Testis (tissue), 3 donors: ENCODE data around the gene TRUB2. TPM values are rescaled to one million over a fixed set of nuclear protein-coding genes. Genes with fewer than 3 reads are reported as not detected.

ENCODE experiments used
- DNase-seq: peaks from one replicate; pipeline ENCODE4 v3.0.0-alpha.2; 2019
- H3K27ac ChIP-seq, 2 donors: fragments of 200-600 bp; sonication (generic); one replicate each; pipeline ENCODE4 v1.5.1; 2019
- H3K27me3 ChIP-seq: fragments of 200-600 bp; sonication (generic); one replicate; pipeline ENCODE4 v1.5.1; 2019
- H3K36me3 ChIP-seq: fragments of 200-600 bp; sonication (generic); one replicate; pipeline ENCODE4 v1.5.1; 2017; ENCODE audit warnings: low read depth; ENCODE audit errors: missing control alignments
- H3K4me1 ChIP-seq: fragments of 200-600 bp; sonication (generic); one replicate; pipeline ENCODE4 v1.5.1; 2019
- H3K4me3 ChIP-seq, 2 donors: fragments of 200-600 bp; sonication (generic); one replicate each; pipeline ENCODE4 v1.5.1; 2017 to 2019
- H3K9me3 ChIP-seq: fragments of 200-600 bp; sonication (generic); one replicate; pipeline ENCODE4 v1.5.1; 2017
- CTCF ChIP-seq, 3 experiments: fragments of 450-650 bp in 2 of 3; fragments of 200-600 bp in 1 of 3; sonication (generic) in 1 of 3; IDR thresholded peaks; one replicate each; pipeline ENCODE4 v1.5.1; 2016 to 2019; ENCODE audit warnings: antibody characterized with exemption in 3 of 3, mild to moderate bottlenecking in 2 of 3, moderate library complexity in 1 of 3
- POLR2A ChIP-seq: fragments of 450-650 bp; IDR thresholded peaks from one replicate; pipeline ENCODE4 v1.6.1; 2017; ENCODE audit warnings: antibody characterized with exemption, mild to moderate bottlenecking, moderate library complexity
- WGBS, 2 donors: methylation state at CpG; one replicate each; pipeline ENCODE4 v1.1.5; 2018; 5-methylcytosine and 5-hydroxymethylcytosine counted together
- intact Hi-C: fragments of 100-400 bp; cut with DNase I; formaldehyde crosslinking; loops from one replicate; pipeline ENCODE4 v1.15.1; 2023; ENCODE audit warnings: low total_unique reads
- polyA plus RNA-seq: library from polyadenylated mRNA; stranded (reverse); fragments of 350-450 nt; fragmentation: Illumina TruSeq; extraction: RNeasy Lipid Tissue Mini Kit (QIAGEN cat#74804); gene quantifications from one replicate; pipeline ENCODE4 v1.2.3, GENCODE V29; 2014; ENCODE audit warnings: low read depth, low replicate concordance; ENCODE audit not compliant: insufficient read depth
- total RNA-seq, 2 donors: library from RNA; depleted of rRNA; stranded (reverse); fragments of >200 nt; gene quantifications; one replicate each; pipeline ENCODE4 v1.2.3, GENCODE V29; 2016

TRUB2 gene
- total and polyA plus RNA-seq, 3 donors from 2014 or later, result 14.6 to 29.7 (median 15.0) TPM

DNA sequence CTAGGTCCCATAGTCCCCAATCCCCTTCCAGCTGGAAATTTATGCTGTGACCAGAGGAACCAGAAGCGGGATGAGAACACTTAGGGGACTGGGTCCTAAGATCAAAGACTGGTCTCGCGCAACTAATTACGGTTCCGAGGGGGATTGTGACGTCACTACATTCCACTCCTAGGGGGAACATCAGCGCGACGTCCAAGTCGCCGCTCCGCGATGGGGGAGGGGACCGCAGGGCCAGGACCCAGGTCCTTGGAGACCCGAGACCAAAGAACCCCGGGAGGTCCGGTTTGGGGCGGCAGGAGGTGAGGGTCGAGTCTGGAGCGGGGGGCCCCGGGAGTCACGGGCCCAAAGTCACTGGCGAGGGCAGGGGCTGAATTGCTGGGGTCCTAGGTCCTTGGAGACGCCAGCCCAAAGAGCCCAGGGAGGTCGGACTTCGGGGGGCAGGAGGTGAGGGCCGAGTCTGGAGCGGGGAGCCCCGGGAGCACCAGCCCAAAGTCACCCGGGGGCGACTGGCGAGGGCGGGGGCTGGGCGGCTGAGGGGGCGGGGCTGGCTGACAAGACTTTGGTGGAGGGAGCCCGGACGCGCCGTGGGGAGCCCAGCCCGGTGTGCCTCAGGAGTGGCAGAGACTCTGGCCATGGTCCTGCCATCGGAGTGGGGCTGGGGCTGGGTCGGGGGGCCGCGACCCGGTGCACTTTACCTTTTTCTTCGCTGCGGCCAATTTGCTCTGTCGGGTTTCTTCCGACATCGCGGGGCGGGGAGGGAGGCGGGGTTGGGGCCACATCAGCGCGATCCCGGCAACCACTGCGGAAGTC, 46.8 kb downstream of the TRUB2 start, which contains the start of gene GOLGA2:
TSS of gene GOLGA2 (minus strand) at position 810 of the 810 bp plus-strand sequence. CDS start at position 779, 31 bp downstream.
- no peak for TF ChIP-seq CTCF (IDR thresholded peaks at IDR 0.05)
- no peak for TF ChIP-seq POLR2A
- intact Hi-C loops, result no loop called here
- no peaks in the 10 kb centered on the region for H3K9me3 ChIP-seq
- peak; percentile 60 for DNase-seq
- peaks cover 7% of the 10 kb centered on the region for H3K4me1 ChIP-seq
- no peaks in the 10 kb centered on the region for H3K27me3 ChIP-seq
- WGBS, 2 donors, result 0 to 1% methylated on average over 21 to 41 of the region's 57 CpGs
- H3K36me3 ChIP-seq, result no peaks in the 10 kb centered on the region
- H3K27ac ChIP-seq, result peak within 1 kb of the TSS; percentile 83 to 88
- peak within 1 kb of the TSS; percentile 76 to 89 for H3K4me3 ChIP-seq

GRCh38 chr9:128274245-128274644, 48.0 kb downstream of the TRUB2 start:
- Histone ChIP-seq H3K4me3 (no peak overlapping the region), H3K36me3 (no peaks in the 10 kb centered on the region), H3K27me3 (no peaks in the 10 kb centered on the region), H3K9me3 (no peaks in the 10 kb centered on the region), H3K27ac (no peak overlapping the region), H3K4me1 (peaks cover 7% of the 10 kb centered on the region)
- 58 to 64% methylated on average over 8 of the region's 8 CpGs for WGBS, 2 donors
- TF ChIP-seq CTCF (IDR thresholded peaks at IDR 0.05) (no peak), POLR2A (no peak)
- no peak for DNase-seq
- intact Hi-C loops, result no loop called here

DNA sequence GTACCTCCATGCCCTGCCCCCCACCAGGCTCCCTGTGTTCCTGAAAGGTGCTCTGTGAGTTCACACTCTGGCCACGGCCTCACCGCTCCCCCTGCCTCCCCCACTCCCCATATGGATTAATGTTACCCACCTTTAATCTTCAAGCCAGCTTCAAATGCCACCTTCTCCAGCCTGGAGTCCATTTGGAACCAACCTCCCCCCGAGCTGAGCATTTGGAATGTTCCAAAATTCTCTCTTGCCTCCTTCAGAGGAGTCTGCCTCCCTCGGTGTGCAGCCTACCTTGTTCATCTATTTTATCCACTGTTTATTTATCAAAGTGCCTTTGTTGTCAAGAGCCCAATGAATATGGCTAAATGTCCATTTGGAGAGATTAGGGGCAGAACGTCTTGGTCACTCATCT, 50.7 kb downstream of the TRUB2 start:
- no peaks in the 10 kb centered on the region for H3K36me3 ChIP-seq
- 58 to 61% methylated on average over 5 of the region's 5 CpGs for WGBS, 2 donors
- peaks cover 7% of the 10 kb centered on the region for H3K4me1 ChIP-seq
- TF ChIP-seq CTCF (IDR thresholded peaks at IDR 0.05) (no peak), POLR2A (no peak)
- no peaks in the 10 kb centered on the region for H3K9me3 ChIP-seq
- intact Hi-C loops, result no loop called here
- H3K27ac ChIP-seq, result no peak overlapping the region
- H3K27me3 ChIP-seq, result no peaks in the 10 kb centered on the region
- no peak overlapping the region for H3K4me3 ChIP-seq
- DNase-seq, result no peak

DNA sequence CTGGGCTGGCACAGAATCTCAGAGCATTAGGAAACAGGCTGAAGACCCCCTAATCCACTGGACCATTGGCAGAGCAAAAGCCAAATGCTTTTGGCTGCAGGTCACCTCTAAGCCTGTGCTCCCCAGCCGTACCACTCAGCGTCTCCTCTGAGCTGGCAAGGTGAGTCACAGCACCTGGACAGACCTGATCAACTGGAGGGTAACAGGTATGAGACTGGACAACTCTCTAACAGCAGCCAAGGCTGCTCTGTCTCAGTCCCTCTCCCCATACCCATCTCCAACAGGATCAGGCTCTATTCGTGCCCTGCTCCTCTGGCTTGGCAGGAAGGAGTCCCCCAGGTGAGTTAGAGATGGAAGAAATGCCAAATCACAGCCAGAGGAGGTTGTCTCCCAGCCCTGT, 51.1 kb downstream of the TRUB2 start:
- Histone ChIP-seq H3K27ac (no peak overlapping the region), H3K4me3 (no peak overlapping the region), H3K27me3 (no peaks in the 10 kb centered on the region), H3K36me3 (no peaks in the 10 kb centered on the region), H3K9me3 (no peaks in the 10 kb centered on the region), H3K4me1 (peaks cover 7% of the 10 kb centered on the region)
- no peak for DNase-seq
- intact Hi-C loops, result no loop called here
- WGBS, 2 donors, result 88 to 90% methylated on average over 2 to 3 of the region's 3 CpGs
- TF ChIP-seq POLR2A (no peak), CTCF (IDR thresholded peaks at IDR 0.05) (no peak)
